Body of pancreas (tissue), 4 donors: ENCODE results near the gene NUP210. TPM values are rescaled to one million over a fixed set of nuclear protein-coding genes. Genes with fewer than 3 reads are reported as not detected.

Experiments
- ATAC-seq: fragments of 150-250 bp; one replicate; pipeline ENCODE4 v1.9.1; 2016
- DNase-seq, 4 donors: peaks; one replicate each; pipeline ENCODE4 v3.0.0-alpha.2; 2019
- H3K27ac ChIP-seq, 4 donors: fragments of 200-600 bp; sonication (generic); 1 replicate in 3 of 4; 2 replicates in 1 of 4; pipeline versions ENCODE4 v1.5.1 to v1.6.1; 2016 to 2019; ENCODE audit warnings: mild to moderate bottlenecking in 1 of 4, mixed read lengths in 1 of 4, moderate library complexity in 1 of 4
- H3K27me3 ChIP-seq, 2 donors: fragments of 200-600 bp; sonication (generic); one replicate each; pipeline ENCODE4 v1.6.0; 2016; ENCODE audit warnings: mild to moderate bottlenecking in 1 of 2
- H3K36me3 ChIP-seq, 2 donors: fragments of 200-600 bp; sonication (generic); replicated peaks in 1 of 2; 2 replicates each; pipeline ENCODE4 v1.5.1; 2016; ENCODE audit warnings: low read depth in 2 of 2; ENCODE audit not compliant: insufficient read depth in 1 of 2
- H3K4me1 ChIP-seq: fragments of 200-600 bp; sonication (generic); one replicate; pipeline ENCODE4 v1.6.0; 2016
- H3K4me3 ChIP-seq, 2 donors: fragments of 200-600 bp; sonication (generic); 1 replicate in 1 of 2; 2 replicates in 1 of 2; pipeline ENCODE4 v1.5.1; 2016 to 2019
- H3K9me3 ChIP-seq, 3 donors: fragments of 200-600 bp; sonication (generic); 1 replicate in 2 of 3; 2 replicates in 1 of 3; pipeline ENCODE4 v1.5.1; 2016
- CTCF ChIP-seq, 7 experiments: fragments of 450-650 bp in 4 of 7; fragments of 200-600 bp in 3 of 7; sonication (generic) in 3 of 7; IDR thresholded peaks; one replicate each; pipeline ENCODE4 v1.5.1; 2016 to 2019; ENCODE audit warnings: antibody characterized with exemption in 7 of 7
- POLR2A ChIP-seq, 3 donors: fragments of 450-650 bp; IDR thresholded peaks; one replicate each; pipeline ENCODE4 v1.6.1; 2016; ENCODE audit warnings: antibody characterized with exemption in 3 of 3, mild to moderate bottlenecking in 2 of 3
- WGBS, 2 donors: methylation state at CpG; one replicate each; pipeline ENCODE4 v1.1.5; 2017; 5-methylcytosine and 5-hydroxymethylcytosine counted together
- intact Hi-C: fragments of 100-400 bp; cut with DNase I; formaldehyde crosslinking; loops from one replicate; pipeline ENCODE4 v1.15.1; 2023
- total RNA-seq, 2 donors: library from RNA; depleted of rRNA; stranded (reverse); fragments of >200 nt; gene quantifications; one replicate each; pipeline ENCODE4 v1.1.0, GENCODE V29; 2016

The NUP210 gene
- total RNA-seq, 2 donors from 2014 or later = 16.3 to 19.1 TPM

DNA sequence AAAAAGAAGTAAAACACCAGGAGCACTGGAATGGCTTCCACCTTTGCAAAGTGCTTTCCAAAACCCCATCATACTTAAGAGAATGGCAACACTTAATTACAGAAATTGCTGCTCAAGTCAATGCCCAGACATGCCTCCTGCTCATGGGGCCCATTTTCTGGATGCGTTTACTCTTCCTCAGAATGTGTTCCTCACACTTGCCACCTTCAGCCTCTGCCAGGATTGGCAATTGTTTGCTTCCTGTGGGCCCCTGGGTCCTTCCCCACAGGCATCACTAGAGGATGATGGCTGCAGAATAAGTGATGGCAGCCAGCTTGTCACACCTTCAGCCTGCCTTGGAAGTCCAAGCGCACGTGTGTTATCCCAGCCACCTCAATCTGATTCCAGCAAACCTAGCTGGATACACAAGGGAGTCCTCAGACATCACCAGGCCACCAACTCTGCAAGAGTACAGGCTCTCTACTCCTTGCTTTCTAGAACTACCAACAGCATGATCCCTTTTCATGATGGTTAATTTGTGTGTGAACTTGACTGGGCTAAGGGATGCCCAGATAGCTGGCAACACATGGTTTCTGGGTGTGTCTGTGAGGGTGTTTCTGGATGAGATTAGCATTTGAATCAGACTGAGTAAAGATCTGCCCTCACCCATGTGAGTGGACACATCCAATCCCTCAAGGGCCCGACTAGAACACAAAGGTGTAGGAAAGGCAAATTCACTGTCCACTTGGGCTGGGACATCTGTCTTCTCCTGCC, 4.9 kb upstream of the NUP210 start:
- ATAC-seq = no peak

GRCh38 chr3:13424141-13424844, 4.2 kb upstream of the NUP210 start:
- Histone ChIP-seq H3K4me1 (peaks cover 8% of the 10 kb centered on the region), H3K4me3 (no peak overlapping the region), H3K9me3 (no peaks in the 10 kb centered on the region), H3K36me3 (no peaks in the 10 kb centered on the region), H3K27me3 (no peaks in the 10 kb centered on the region), H3K27ac (no peak overlapping the region)
- no peak for TF ChIP-seq CTCF (IDR thresholded peaks at IDR 0.05)
- no peak for TF ChIP-seq POLR2A (IDR thresholded peaks at IDR 0.05)
- DNase-seq (no peak), ATAC-seq (no peak)
- WGBS, 2 donors = 41 to 50% methylated on average over 3 of the region's 3 CpGs
- intact Hi-C loops = no loop called here

More for the DNA sequence above, 4.9 kb upstream of the NUP210 start:
- no peak for DNase-seq
- 70 to 85% methylated on average over 4 of the region's 4 CpGs for WGBS, 2 donors
- Histone ChIP-seq H3K27ac (no peak overlapping the region), H3K36me3 (no peaks in the 10 kb centered on the region), H3K9me3 (no peaks in the 10 kb centered on the region), H3K4me1 (peaks cover 7% of the 10 kb centered on the region), H3K27me3 (no peaks in the 10 kb centered on the region), H3K4me3 (no peak overlapping the region)
- TF ChIP-seq CTCF (IDR thresholded peaks at IDR 0.05) = no peak
- no peak for TF ChIP-seq POLR2A (IDR thresholded peaks at IDR 0.05)
- intact Hi-C loops = no loop called here

DNA sequence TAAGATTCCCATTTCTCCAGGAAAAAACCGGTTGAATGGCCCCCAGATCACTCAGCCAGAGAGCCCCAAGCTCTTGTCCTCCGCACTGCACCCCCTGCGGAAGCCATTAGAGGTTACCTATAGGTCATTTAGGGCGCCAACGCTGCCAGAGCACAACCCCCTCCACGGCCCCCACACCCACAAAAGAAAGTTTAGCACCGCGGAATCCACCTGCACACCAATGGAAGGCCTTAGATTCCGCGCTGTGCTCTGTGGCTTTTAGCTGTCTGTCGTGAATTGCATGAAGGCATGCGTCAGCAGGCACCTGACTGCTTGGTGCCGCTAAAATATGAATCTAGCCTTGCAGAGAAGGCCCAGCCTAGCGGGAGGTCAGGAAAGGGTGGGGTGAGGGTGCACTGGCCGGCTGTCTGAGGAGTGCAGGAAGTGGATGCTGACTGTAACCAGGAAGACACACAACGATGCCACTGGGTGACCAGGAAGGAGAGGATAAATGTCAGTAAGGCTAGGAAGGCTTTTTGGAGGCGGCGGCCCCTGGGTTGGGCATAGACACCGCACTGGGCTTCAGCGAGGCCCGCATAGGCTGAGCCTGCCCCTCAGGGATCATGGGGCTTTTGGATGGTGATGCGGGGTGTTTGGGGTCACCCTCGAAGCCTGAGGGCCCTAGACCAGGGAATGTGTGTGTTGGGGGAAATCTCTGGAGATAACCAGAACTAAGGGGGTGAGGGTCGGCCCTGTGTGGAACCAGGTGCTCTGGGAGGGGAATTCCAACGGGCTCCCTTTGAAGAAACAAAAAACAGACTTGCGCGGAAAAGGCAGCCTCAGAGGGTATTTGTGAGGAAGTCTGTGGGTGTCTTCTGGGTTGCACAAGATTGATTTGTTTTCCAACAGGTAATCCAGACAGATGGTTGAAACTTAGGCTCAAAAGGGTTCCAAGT, 976 bp upstream of the NUP210 start:
- DNase-seq (peak in 2 of 4 donors; percentile 29 to 52), ATAC-seq (no peak)
- Histone ChIP-seq H3K4me1 (peaks cover 32% of the 10 kb centered on the region), H3K27ac (peak overlapping the region in 3 of 4 donors; percentile 55 to 73 (median 72)), H3K36me3 (no peaks in the 10 kb centered on the region), H3K4me3 (no peak overlapping the region), H3K9me3 (no peaks in the 10 kb centered on the region), H3K27me3 (no peaks in the 10 kb centered on the region)
- no peak for TF ChIP-seq CTCF (IDR thresholded peaks at IDR 0.05)
- TF ChIP-seq POLR2A (IDR thresholded peaks at IDR 0.05) = no peak
- WGBS, 2 donors = 59 to 75% methylated on average over 26 to 27 of the region's 27 CpGs
- intact Hi-C loops = no loop called here

DNA sequence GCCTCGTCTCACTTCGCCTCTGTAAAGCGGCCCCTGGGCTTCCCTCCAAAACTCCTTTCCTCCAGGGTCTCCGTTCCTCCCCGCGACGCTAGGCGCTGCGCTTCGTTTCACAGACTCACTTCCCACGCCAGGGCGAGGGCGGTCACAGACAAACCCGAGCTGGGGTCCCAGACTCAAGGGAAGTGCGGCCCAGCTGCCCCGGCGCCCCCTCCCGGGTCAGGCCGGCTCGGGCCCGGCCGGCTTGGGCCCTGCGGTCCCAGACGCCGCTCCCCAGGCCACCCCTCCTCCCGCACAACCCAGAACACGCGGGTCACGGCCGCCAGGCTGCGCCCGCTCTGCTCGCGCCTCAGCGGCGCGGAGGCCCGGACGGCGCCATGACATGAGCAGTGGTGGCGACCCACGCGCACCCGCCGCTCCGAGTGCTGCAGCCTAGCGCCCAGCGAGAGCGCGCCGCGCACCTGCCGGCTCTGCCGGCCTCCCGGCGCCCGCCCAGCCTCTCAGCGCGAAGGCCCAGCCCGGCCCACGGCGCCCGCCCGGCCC, 547 bp downstream of the NUP210 start:
- DNase-seq = peak; percentile 52 to 65 (median 60)
- Histone ChIP-seq H3K9me3 (no peaks in the 10 kb centered on the region), H3K27ac (peak overlapping the region; percentile 55 to 73 (median 64)), H3K4me3 (peak overlapping the region; percentile 41 to 66), H3K36me3 (no peaks in the 10 kb centered on the region), H3K4me1 (peaks cover 38% of the 10 kb centered on the region), H3K27me3 (no peaks in the 10 kb centered on the region)
- intact Hi-C loops = no loop called here
- WGBS, 2 donors = 0% methylated on average over 51 of the region's 64 CpGs; no CpG with 5 or more reads in 1 of the 2 donors
- TF ChIP-seq CTCF (IDR thresholded peaks at IDR 0.05) (peak in 4 of 7 experiments; percentile 9 to 31 (median 19)), POLR2A (IDR thresholded peaks at IDR 0.05) (peak; percentile 13 to 28 (median 19))
- peak; percentile 72 for ATAC-seq
